ENCODE results near the gene RASA3. TPM values are rescaled to one million over a fixed set of nuclear protein-coding genes. Genes with fewer than 3 reads are reported as not detected.
"Not testable (repeated sequence)": the region's sequence is repeated elsewhere in the genome, so short reads cannot be mapped to it uniquely, and the experiment has no call there.

Gene RASA3
- total RNA-seq, 5 donors from 2014 or later (not counting 1 experiment from before 2014, with no cell fraction given) = 223 to 267 (median 238) TPM

GRCh38 chr13:114126789-114127472, 5.5 kb downstream of the RASA3 start:
- POLR2A ChIA-PET = interaction anchor here in 1 of 2 donors (1.1 kb wide), 1 partner anchor 16 kb away, joined by 4 read pairs; no protein-coding TSS in a partner anchor
- Histone ChIP-seq H3K27me3 (replicated peaks in 1 of 2; ENCODE audit: control insufficient read depth in 2 of 2, extremely low read depth in 1 of 2, insufficient read depth in 2 of 2, low read length in 1 of 2) (no peaks in the 10 kb centered on the region), H3K9me3 (no peaks in the 10 kb centered on the region), H3K4me1 (ENCODE audit: control insufficient read depth in 1 of 2, extremely low read depth in 1 of 2, insufficient read depth in 2 of 2, low read length in 2 of 2) (peaks cover 49 to 87% of the 10 kb centered on the region in 2 experiments), H3K4me3 (ENCODE audit: control insufficient read depth in 1 of 2, extremely low read depth in 1 of 2, low read length in 1 of 2) (peak overlapping the region; percentile 5 to 44), H3K27ac (ENCODE audit: low read length) (peak overlapping the region; percentile 67), H3K36me3 (ENCODE audit: control insufficient read depth in 2 of 2, extremely low read depth in 1 of 2, insufficient read depth in 1 of 2, low read length in 1 of 2) (peaks cover 0 to 46% of the 10 kb centered on the region in 2 donors)
- no peak for ATAC-seq (replicated peaks in 1 of 4)
- H3K4me3 Mint-ChIP-seq = peak overlapping the region; percentile 97 to 100 (median 99)
- peaks cover 0 to 3% (median 0%) of the 10 kb centered on the region in 3 donors for H3K9me3 Mint-ChIP-seq
- H3K36me3 Mint-ChIP-seq = peaks cover 40% of the 10 kb centered on the region
- H3K27me3 Mint-ChIP-seq = no peaks in the 10 kb centered on the region
- WGBS (ENCODE audit: insufficient coverage) = 85% methylated on average over 20 of the region's 21 CpGs
- H3K4me1 Mint-ChIP-seq = peaks cover 75 to 87% (median 77%) of the 10 kb centered on the region in 3 donors
- peak overlapping the region; percentile 95 to 99 for H3K27ac Mint-ChIP-seq
- CTCF ChIA-PET = interaction anchor here in 1 of 2 donors (0.6 to 1.1 kb wide), 2 partner anchors 15 to 52 kb away, joined by 3 read pairs; no protein-coding TSS in a partner anchor
- no peak for DNase-seq

DNA sequence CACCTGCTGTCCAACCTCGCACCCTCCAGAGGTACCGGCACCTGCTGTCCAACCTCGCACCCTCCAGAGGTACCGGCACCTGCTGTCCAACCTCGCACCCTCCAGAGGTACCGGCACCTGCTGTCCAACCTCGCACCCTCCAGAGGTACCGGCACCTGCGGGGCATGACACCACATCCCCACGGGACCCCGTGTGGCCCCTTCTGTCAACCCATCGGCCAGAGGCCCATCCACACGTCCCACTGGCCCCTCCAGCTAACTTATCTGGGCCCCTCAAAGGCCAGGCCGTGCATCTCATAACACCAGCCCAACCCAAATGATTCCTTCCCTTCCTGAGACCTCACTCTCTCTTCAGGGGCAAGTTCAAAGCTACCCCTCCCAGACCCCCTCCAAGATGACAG, 6.3 kb downstream of the RASA3 start:
- H3K4me1 Mint-ChIP-seq = peaks cover 81 to 90% (median 85%) of the 10 kb centered on the region in 3 donors
- H3K9me3 Mint-ChIP-seq; CTCF ChIA-PET; ATAC-seq (replicated peaks in 1 of 4); H3K9me3 ChIP-seq; H3K27me3 Mint-ChIP-seq; H3K4me3 ChIP-seq (ENCODE audit: control insufficient read depth in 1 of 2, extremely low read depth in 1 of 2, low read length in 1 of 2); H3K27me3 ChIP-seq (replicated peaks in 1 of 2; ENCODE audit: control insufficient read depth in 2 of 2, extremely low read depth in 1 of 2, insufficient read depth in 2 of 2, low read length in 1 of 2); DNase-seq: not testable (repeated sequence)
- peak overlapping the region; percentile 97 to 100 (median 99) for H3K4me3 Mint-ChIP-seq
- Histone ChIP-seq H3K4me1 (ENCODE audit: control insufficient read depth in 1 of 2, extremely low read depth in 1 of 2, insufficient read depth in 2 of 2, low read length in 2 of 2) (peaks cover 50 to 96% of the 10 kb centered on the region in 2 experiments), H3K36me3 (ENCODE audit: control insufficient read depth in 2 of 2, extremely low read depth in 1 of 2, insufficient read depth in 1 of 2, low read length in 1 of 2) (peaks cover 0 to 54% of the 10 kb centered on the region in 2 donors), H3K27ac (ENCODE audit: low read length) (peak overlapping the region; percentile 67)
- H3K27ac Mint-ChIP-seq = peak overlapping the region; percentile 95 to 99
- WGBS (ENCODE audit: insufficient coverage) = 93% methylated on average over 8 of the region's 14 CpGs
- POLR2A ChIA-PET = interaction anchor here in 1 of 2 donors (1.1 kb wide), 1 partner anchor 16 kb away, joined by 4 read pairs; no protein-coding TSS in a partner anchor
- peaks cover 33% of the 10 kb centered on the region for H3K36me3 Mint-ChIP-seq

- H3K27me3 Mint-ChIP-seq = no peaks in the 10 kb centered on the region
- DNase-seq = no peak
- CTCF ChIA-PET = no interaction called here
These were observed 6.8 kb downstream of the RASA3 start for GRCh38 chr13:114125589-114125988.

GRCh38 chr13:114124921-114125320, 7.5 kb downstream of the RASA3 start:
- peaks cover 33% of the 10 kb centered on the region for H3K36me3 Mint-ChIP-seq
- POLR2A ChIA-PET = no interaction called here
- H3K4me3 Mint-ChIP-seq = peak overlapping the region; percentile 59 to 74 (median 71)

More at GRCh38 chr13:114125589-114125988, 6.8 kb downstream of the RASA3 start:
- no peak for ATAC-seq (replicated peaks in 1 of 4)
- POLR2A ChIA-PET = no interaction called here
- Histone ChIP-seq H3K9me3 (no peaks in the 10 kb centered on the region), H3K4me3 (ENCODE audit: control insufficient read depth in 1 of 2, extremely low read depth in 1 of 2, low read length in 1 of 2) (no peak overlapping the region), H3K27ac (ENCODE audit: low read length) (peak overlapping the region; percentile 56), H3K36me3 (ENCODE audit: control insufficient read depth in 2 of 2, extremely low read depth in 1 of 2, insufficient read depth in 1 of 2, low read length in 1 of 2) (peaks cover 0 to 59% of the 10 kb centered on the region in 2 donors), H3K27me3 (replicated peaks in 1 of 2; ENCODE audit: control insufficient read depth in 2 of 2, extremely low read depth in 1 of 2, insufficient read depth in 2 of 2, low read length in 1 of 2) (no peaks in the 10 kb centered on the region), H3K4me1 (ENCODE audit: control insufficient read depth in 1 of 2, extremely low read depth in 1 of 2, insufficient read depth in 2 of 2, low read length in 2 of 2) (peaks cover 55 to 98% of the 10 kb centered on the region in 2 experiments)
- Mint-ChIP-seq H3K27ac (peak overlapping the region; percentile 90 to 95), H3K4me3 (peak overlapping the region; percentile 31 to 74 (median 59)), H3K36me3 (peaks cover 31% of the 10 kb centered on the region), H3K4me1 (peaks cover 81 to 91% (median 88%) of the 10 kb centered on the region in 3 donors), H3K9me3 (peaks cover 0 to 3% (median 0%) of the 10 kb centered on the region in 3 donors)
- 90% methylated on average over 5 of the region's 19 CpGs for WGBS (ENCODE audit: insufficient coverage)

GRCh38 chr13:114124431-114124830, 8.0 kb downstream of the RASA3 start:
- H3K4me3 Mint-ChIP-seq = peak overlapping the region; percentile 59 to 74 (median 71)
- 92% methylated on average over 9 of the region's 18 CpGs for WGBS (ENCODE audit: insufficient coverage)
- peaks cover 81 to 87% (median 85%) of the 10 kb centered on the region in 3 donors for H3K4me1 Mint-ChIP-seq
- ChIA-PET POLR2A (no interaction called here), CTCF (no interaction called here)
- Histone ChIP-seq H3K4me3 (ENCODE audit: control insufficient read depth in 1 of 2, extremely low read depth in 1 of 2, low read length in 1 of 2) (peak overlapping the region in 1 of 2 donors; percentile 10), H3K9me3 (no peaks in the 10 kb centered on the region), H3K27me3 (replicated peaks in 1 of 2; ENCODE audit: control insufficient read depth in 2 of 2, extremely low read depth in 1 of 2, insufficient read depth in 2 of 2, low read length in 1 of 2) (no peaks in the 10 kb centered on the region), H3K27ac (ENCODE audit: low read length) (peak overlapping the region; percentile 56), H3K36me3 (ENCODE audit: control insufficient read depth in 2 of 2, extremely low read depth in 1 of 2, insufficient read depth in 1 of 2, low read length in 1 of 2) (peaks cover 0 to 57% of the 10 kb centered on the region in 2 donors), H3K4me1 (ENCODE audit: control insufficient read depth in 1 of 2, extremely low read depth in 1 of 2, insufficient read depth in 2 of 2, low read length in 2 of 2) (peaks cover 50 to 95% of the 10 kb centered on the region in 2 experiments)
- H3K36me3 Mint-ChIP-seq = peaks cover 33% of the 10 kb centered on the region
- H3K27ac Mint-ChIP-seq = peak overlapping the region; percentile 90 to 95
- DNase-seq (no peak), ATAC-seq (replicated peaks in 1 of 4) (no peak)
- peaks cover 0 to 3% (median 0%) of the 10 kb centered on the region in 3 donors for H3K9me3 Mint-ChIP-seq
- H3K27me3 Mint-ChIP-seq = no peaks in the 10 kb centered on the region

More at GRCh38 chr13:114124921-114125320, 7.5 kb downstream of the RASA3 start:
- DNase-seq (peak in 34 of 35 experiments; percentile 50 to 88 (median 70)), ATAC-seq (replicated peaks in 1 of 4) (peak; percentile 41 to 67 (median 54))
- H3K27me3 Mint-ChIP-seq = no peaks in the 10 kb centered on the region
- peaks cover 84 to 91% (median 89%) of the 10 kb centered on the region in 3 donors for H3K4me1 Mint-ChIP-seq
- H3K9me3 ChIP-seq = no peaks in the 10 kb centered on the region
- WGBS (ENCODE audit: insufficient coverage) = 3% methylated on average over 6 of the region's 9 CpGs
- peaks cover 53 to 95% of the 10 kb centered on the region in 2 experiments for H3K4me1 ChIP-seq (ENCODE audit: control insufficient read depth in 1 of 2, extremely low read depth in 1 of 2, insufficient read depth in 2 of 2, low read length in 2 of 2)
- CTCF ChIA-PET = no interaction called here
- H3K9me3 Mint-ChIP-seq = peaks cover 0 to 3% (median 0%) of the 10 kb centered on the region in 3 donors
- peaks cover 0 to 58% of the 10 kb centered on the region in 2 donors for H3K36me3 ChIP-seq (ENCODE audit: control insufficient read depth in 2 of 2, extremely low read depth in 1 of 2, insufficient read depth in 1 of 2, low read length in 1 of 2)
- no peaks in the 10 kb centered on the region for H3K27me3 ChIP-seq (replicated peaks in 1 of 2; ENCODE audit: control insufficient read depth in 2 of 2, extremely low read depth in 1 of 2, insufficient read depth in 2 of 2, low read length in 1 of 2)
- H3K27ac Mint-ChIP-seq = peak overlapping the region; percentile 90 to 95
- H3K27ac ChIP-seq (ENCODE audit: low read length) = peak overlapping the region; percentile 56
- H3K4me3 ChIP-seq (ENCODE audit: control insufficient read depth in 1 of 2, extremely low read depth in 1 of 2, low read length in 1 of 2) = no peak overlapping the region

GRCh38 chr13:114123876-114124275, 8.5 kb downstream of the RASA3 start:
- peak overlapping the region; percentile 56 for H3K27ac ChIP-seq (ENCODE audit: low read length)

More at GRCh38 chr13:114123876-114124275, 8.5 kb downstream of the RASA3 start:
- Mint-ChIP-seq H3K4me1 (peaks cover 81 to 87% (median 85%) of the 10 kb centered on the region in 3 donors), H3K27me3 (no peaks in the 10 kb centered on the region), H3K4me3 (peak overlapping the region in 1 of 3 donors; percentile 74), H3K36me3 (peaks cover 33% of the 10 kb centered on the region), H3K9me3 (peaks cover 0 to 3% (median 0%) of the 10 kb centered on the region in 3 donors), H3K27ac (peak overlapping the region; percentile 46 to 90)
- peaks cover 50 to 96% of the 10 kb centered on the region in 2 experiments for H3K4me1 ChIP-seq (ENCODE audit: control insufficient read depth in 1 of 2, extremely low read depth in 1 of 2, insufficient read depth in 2 of 2, low read length in 2 of 2)
- 97% methylated on average over 13 of the region's 14 CpGs for WGBS (ENCODE audit: insufficient coverage)
- H3K4me3 ChIP-seq (ENCODE audit: control insufficient read depth in 1 of 2, extremely low read depth in 1 of 2, low read length in 1 of 2) = no peak overlapping the region
- ChIA-PET CTCF (no interaction called here), POLR2A (no interaction called here)
- DNase-seq (no peak), ATAC-seq (replicated peaks in 1 of 4) (no peak)
- no peaks in the 10 kb centered on the region for H3K9me3 ChIP-seq
- H3K27me3 ChIP-seq (replicated peaks in 1 of 2; ENCODE audit: control insufficient read depth in 2 of 2, extremely low read depth in 1 of 2, insufficient read depth in 2 of 2, low read length in 1 of 2) = no peaks in the 10 kb centered on the region
- H3K36me3 ChIP-seq (ENCODE audit: control insufficient read depth in 2 of 2, extremely low read depth in 1 of 2, insufficient read depth in 1 of 2, low read length in 1 of 2) = peaks cover 0 to 60% of the 10 kb centered on the region in 2 donors
